Cerebellar nuclear complex (tissue), 1 donor: ENCODE data around the gene SLC28A3.
A peak's percentile ranks its signal among the peaks of the same experiment; 100 is the strongest.

Experiments used
- DNase-seq, 2 experiments: peaks; one replicate each; lab custom pipeline; 2025; lab: John Stamatoyannopoulos, UW

Gene SLC28A3

GRCh38 chr9:84297162-84297821 is 43.3 kb downstream of the SLC28A3 start:
- no peak for DNase-seq

GRCh38 chr9:84296146-84296843 is 44.3 kb downstream of the SLC28A3 start:
- DNase-seq, result no peak

GRCh38 chr9:84294241-84294950 is 46.2 kb downstream of the SLC28A3 start:
- no peak for DNase-seq

GRCh38 chr9:84293001-84293798 is 47.4 kb downstream of the SLC28A3 start:
- DNase-seq, result no peak

- DNase-seq, result no peak
Measured at GRCh38 chr9:84285381-84285780, 55.2 kb downstream of the SLC28A3 start.

- DNase-seq, result no peak
Measured at GRCh38 chr9:84283946-84284345, 56.6 kb downstream of the SLC28A3 start.

GRCh38 chr9:84278130-84278529 is 62.4 kb downstream of the SLC28A3 start:
- no peak for DNase-seq

GRCh38 chr9:84277646-84278045 is 62.9 kb downstream of the SLC28A3 start:
- no peak for DNase-seq

- DNase-seq, result no peak
Measured at GRCh38 chr9:84276741-84277140, 63.8 kb downstream of the SLC28A3 start.

- DNase-seq, result no peak
Measured at GRCh38 chr9:84271921-84272556, 68.5 kb downstream of the SLC28A3 start.

- no peak for DNase-seq
Measured at GRCh38 chr9:84271531-84271900, 69.0 kb downstream of the SLC28A3 start.

GRCh38 chr9:84270847-84271530 is 69.6 kb downstream of the SLC28A3 start:
- no peak for DNase-seq

- DNase-seq, result no peak
Measured at GRCh38 chr9:84266087-84266561, 74.4 kb downstream of the SLC28A3 start.

- no peak for DNase-seq
Measured at GRCh38 chr9:84264307-84265029, 76.1 kb downstream of the SLC28A3 start.

- peak in 1 of 2 experiments; percentile 15 for DNase-seq
Measured at GRCh38 chr9:84261070-84261746, 79.3 kb downstream of the SLC28A3 start.

GRCh38 chr9:84258371-84258770 is 82.2 kb downstream of the SLC28A3 start:
- no peak for DNase-seq

- DNase-seq, result no peak
Measured at GRCh38 chr9:84255696-84256095, 84.9 kb downstream of the SLC28A3 start.

- no peak for DNase-seq
Measured at GRCh38 chr9:84254972-84255371, 85.6 kb downstream of the SLC28A3 start.

GRCh38 chr9:84251921-84252320 is 88.6 kb downstream of the SLC28A3 start:
- DNase-seq, result no peak
